GM12865 (cell line): ENCODE results near the gene PPM1J.

ENCODE experiments used
- DNase-seq: peaks from one replicate; pipeline ENCODE4 v3.0.0; 2010; ENCODE audit warnings: low read depth
- H3K4me3 ChIP-seq: 2 replicates; pipeline ENCODE4 v1.5.1; 2011; ENCODE audit warnings: mild to moderate bottlenecking, low read depth, low read length, control low read depth
- TF ChIP-seq, protein P1 (sequence below): IDR thresholded peaks from 2 replicates; pipeline ENCODE4 v1.5.1; 2011; ENCODE audit warnings: low read length, control low read depth, low read depth, inconsistent platforms; ENCODE audit not compliant: insufficient read depth; ENCODE audit errors: missing control alignments

PPM1J gene, protein sequence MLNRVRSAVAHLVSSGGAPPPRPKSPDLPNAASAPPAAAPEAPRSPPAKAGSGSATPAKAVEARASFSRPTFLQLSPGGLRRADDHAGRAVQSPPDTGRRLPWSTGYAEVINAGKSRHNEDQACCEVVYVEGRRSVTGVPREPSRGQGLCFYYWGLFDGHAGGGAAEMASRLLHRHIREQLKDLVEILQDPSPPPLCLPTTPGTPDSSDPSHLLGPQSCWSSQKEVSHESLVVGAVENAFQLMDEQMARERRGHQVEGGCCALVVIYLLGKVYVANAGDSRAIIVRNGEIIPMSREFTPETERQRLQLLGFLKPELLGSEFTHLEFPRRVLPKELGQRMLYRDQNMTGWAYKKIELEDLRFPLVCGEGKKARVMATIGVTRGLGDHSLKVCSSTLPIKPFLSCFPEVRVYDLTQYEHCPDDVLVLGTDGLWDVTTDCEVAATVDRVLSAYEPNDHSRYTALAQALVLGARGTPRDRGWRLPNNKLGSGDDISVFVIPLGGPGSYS

GRCh38 chr1:112715264-112716053, at the start of gene PPM1J:
PPM1J (minus strand) TSS chr1:112715332; CDS start chr1:112715301, 31 bp downstream.
- TF ChIP-seq, protein P1, sequence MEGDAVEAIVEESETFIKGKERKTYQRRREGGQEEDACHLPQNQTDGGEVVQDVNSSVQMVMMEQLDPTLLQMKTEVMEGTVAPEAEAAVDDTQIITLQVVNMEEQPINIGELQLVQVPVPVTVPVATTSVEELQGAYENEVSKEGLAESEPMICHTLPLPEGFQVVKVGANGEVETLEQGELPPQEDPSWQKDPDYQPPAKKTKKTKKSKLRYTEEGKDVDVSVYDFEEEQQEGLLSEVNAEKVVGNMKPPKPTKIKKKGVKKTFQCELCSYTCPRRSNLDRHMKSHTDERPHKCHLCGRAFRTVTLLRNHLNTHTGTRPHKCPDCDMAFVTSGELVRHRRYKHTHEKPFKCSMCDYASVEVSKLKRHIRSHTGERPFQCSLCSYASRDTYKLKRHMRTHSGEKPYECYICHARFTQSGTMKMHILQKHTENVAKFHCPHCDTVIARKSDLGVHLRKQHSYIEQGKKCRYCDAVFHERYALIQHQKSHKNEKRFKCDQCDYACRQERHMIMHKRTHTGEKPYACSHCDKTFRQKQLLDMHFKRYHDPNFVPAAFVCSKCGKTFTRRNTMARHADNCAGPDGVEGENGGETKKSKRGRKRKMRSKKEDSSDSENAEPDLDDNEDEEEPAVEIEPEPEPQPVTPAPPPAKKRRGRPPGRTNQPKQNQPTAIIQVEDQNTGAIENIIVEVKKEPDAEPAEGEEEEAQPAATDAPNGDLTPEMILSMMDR: no peak
- peak within 1 kb of the TSS; percentile 77 for H3K4me3 ChIP-seq
- peak; percentile 96 for DNase-seq

DNA sequence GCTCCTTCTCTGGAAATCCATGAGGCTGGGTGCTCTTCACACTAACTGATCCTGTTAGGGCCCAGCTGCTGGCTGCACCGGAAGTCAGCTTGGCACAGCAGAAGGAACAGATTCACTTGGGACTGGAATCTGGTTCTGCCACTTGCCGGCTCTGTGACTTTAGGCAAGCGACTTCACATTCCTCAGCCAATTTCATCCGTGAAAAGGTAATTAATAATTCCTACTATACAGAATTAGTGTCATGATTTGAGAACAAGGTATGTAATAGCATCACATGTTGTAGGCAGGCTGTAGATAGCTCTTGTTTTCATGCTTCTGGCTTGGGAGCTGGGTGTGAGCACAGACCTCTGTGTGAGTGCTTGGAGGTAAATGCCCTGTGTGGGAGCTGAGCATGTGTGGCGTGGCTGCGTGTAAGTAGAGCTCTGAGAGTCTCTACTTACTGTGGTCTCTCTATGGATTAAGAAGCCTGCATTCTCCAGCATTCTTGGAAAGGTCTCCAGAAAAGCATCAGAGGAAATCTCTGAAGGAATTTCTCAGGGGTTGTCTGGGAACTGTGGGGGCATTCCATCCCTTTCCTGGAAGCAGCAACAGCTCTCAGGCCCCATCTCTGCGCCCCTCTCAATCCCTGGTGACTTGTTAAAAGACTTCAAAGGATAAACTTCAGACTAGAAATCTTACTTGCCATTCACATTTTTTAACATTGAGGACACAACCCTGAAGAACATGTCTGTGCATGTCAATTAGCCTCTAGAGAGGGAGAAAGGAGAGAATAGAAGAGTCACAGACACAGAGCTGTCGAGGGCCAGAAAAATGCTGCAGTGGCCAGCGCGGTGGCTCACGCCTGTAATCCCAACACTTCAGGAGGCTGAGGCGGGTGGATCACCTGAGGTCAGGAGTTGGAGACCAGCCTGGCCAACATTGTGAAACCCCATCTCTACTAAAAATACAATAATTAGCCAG, 47.7 kb upstream of the PPM1J start:
- TF ChIP-seq, protein P1: no peak
- DNase-seq: no peak
- no peak overlapping the region for H3K4me3 ChIP-seq

GRCh38 chr1:112761714-112762480, 46.8 kb upstream of the PPM1J start:
- no peak overlapping the region for H3K4me3 ChIP-seq
- no peak for DNase-seq
- TF ChIP-seq, protein P1: no peak

GRCh38 chr1:112759228-112759627, 44.1 kb upstream of the PPM1J start:
- TF ChIP-seq, protein P1: no peak
- DNase-seq: no peak
- H3K4me3 ChIP-seq: no peak overlapping the region

DNA sequence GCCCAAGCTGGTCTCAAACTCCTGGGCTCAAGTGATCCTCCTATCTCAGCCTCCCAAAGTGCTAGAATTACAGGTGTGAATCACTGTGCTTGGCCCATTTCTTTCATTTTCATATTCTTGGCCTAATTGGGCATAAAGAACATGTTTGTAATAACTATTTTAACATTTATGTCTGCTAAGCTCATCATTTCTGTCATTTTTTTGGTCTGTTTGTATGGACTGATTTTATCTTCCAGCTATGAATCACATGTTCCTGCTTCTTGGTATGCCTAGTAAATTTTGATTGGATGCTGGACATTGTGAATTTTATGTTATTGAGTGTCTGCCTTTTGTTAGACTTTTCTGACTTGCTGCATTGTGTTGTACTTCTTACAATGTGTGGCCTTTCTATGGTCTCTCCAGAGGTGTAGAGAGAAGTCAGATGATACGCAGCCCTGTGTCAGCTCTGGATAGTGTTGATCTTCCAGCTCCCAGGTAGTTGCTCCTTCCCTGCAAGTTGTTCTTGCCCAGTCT, 39.0 kb upstream of the PPM1J start:
- DNase-seq: no peak
- TF ChIP-seq, protein P1: no peak
- H3K4me3 ChIP-seq: no peak overlapping the region

DNA sequence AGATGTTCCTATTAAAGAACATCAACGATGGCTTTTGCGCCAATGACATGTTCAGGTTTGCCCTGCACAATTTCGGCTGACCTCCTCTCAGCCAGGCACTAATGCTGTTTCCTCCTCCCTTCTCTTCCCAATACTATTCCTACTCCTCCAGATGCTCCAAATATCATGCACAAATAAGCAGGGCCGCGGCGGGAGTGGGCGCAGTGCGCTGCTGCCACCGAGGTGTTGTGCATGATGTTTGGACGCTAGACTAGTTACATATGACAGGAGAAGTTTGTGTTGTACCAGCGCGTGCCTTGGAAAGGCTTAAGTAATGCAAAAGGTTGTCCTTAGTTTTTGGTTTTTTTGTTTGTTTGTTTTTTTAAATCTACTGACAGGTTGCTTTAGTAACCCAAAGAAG, 33.3 kb upstream of the PPM1J start:
- no peak overlapping the region for H3K4me3 ChIP-seq
- no peak for DNase-seq
- TF ChIP-seq, protein P1: no peak
